ENCODE data around the gene TSPAN12. TPM values are rescaled to one million over a fixed set of nuclear protein-coding genes. Genes with fewer than 3 reads are reported as not detected.

Gene TSPAN12
- total RNA-seq, 1 donor from 2014 or later: 11.7 TPM

GRCh38 chr7:120797026-120797645 is 60.8 kb downstream of the TSPAN12 start:
- TF ChIP-seq, protein P1, sequence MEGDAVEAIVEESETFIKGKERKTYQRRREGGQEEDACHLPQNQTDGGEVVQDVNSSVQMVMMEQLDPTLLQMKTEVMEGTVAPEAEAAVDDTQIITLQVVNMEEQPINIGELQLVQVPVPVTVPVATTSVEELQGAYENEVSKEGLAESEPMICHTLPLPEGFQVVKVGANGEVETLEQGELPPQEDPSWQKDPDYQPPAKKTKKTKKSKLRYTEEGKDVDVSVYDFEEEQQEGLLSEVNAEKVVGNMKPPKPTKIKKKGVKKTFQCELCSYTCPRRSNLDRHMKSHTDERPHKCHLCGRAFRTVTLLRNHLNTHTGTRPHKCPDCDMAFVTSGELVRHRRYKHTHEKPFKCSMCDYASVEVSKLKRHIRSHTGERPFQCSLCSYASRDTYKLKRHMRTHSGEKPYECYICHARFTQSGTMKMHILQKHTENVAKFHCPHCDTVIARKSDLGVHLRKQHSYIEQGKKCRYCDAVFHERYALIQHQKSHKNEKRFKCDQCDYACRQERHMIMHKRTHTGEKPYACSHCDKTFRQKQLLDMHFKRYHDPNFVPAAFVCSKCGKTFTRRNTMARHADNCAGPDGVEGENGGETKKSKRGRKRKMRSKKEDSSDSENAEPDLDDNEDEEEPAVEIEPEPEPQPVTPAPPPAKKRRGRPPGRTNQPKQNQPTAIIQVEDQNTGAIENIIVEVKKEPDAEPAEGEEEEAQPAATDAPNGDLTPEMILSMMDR (conservative IDR thresholded peaks at IDR 0.05; ENCODE audit: low read depth, low read length): no peak
- H3K4me3 ChIP-seq (ENCODE audit: low read depth, low read length): no peak overlapping the region
- no peak for DNase-seq (ENCODE audit: low read depth)

DNA sequence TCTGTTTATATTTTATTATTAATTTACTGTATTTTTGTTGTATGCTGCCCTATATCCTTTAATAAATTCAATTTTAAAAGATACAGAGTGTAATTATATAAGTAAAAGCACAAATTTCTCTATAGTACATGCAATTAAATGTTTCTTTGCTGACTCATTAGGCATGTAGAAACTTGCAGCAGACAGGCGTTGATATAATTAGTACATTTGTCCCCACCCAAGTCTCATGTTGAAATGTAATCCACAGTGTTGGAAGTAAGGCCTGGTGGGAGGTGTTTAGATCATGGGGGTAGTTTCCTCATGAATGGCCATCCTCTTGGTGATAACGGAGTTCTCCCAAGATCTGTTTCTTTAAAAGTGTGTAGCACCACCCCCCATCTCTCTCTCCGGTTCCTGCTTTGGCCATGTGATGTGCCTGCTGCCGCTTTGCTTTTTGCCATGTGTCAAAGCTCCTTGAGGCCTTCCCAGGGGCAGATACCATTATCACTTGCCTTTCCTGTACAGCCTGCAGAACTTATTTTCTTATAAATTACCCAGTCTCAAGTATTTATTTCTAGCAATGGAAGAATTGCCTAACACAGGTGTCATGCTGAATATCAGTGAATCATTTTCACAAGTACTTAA is 63.7 kb downstream of the TSPAN12 start:
- TF ChIP-seq, protein P1 (conservative IDR thresholded peaks at IDR 0.05; ENCODE audit: low read depth, low read length): no peak
- no peak overlapping the region for H3K4me3 ChIP-seq (ENCODE audit: low read depth, low read length)
- DNase-seq (ENCODE audit: low read depth): no peak

DNA sequence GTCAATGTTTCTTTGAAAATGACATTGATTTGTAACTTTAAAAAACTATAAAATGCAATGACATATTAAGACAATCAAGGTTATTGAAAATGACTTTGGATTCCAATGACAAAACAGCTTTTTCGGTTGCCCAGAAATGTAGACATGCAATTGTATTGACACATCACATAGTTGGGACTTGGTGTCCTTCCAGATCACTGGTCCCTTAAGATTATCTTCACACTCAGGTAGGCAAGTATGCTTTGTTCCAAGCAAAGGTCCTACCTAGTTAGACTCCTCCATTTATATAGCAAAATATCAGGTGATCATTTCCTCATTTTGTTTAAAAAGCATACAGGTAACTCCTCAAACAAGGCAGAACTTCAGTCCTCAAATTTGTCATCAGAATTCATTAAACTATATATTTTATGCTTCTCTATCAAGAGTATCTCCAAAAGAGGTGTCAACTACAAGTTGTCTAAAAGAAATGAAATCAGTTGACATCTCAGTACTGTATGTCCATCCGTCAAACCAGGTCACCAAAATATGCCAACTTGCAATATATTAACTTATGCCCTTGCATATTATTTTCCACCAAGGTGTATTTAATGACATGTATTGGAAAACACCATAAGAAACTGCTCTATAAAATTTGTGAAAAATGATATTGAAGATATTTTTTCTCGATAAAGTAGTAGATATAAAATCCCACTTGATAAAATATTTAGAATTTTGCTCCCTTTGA is 64.6 kb downstream of the TSPAN12 start:
- H3K4me3 ChIP-seq (ENCODE audit: low read depth, low read length): no peak overlapping the region
- TF ChIP-seq, protein P1 (conservative IDR thresholded peaks at IDR 0.05; ENCODE audit: low read depth, low read length): no peak
- DNase-seq (ENCODE audit: low read depth): peak; percentile 37

- DNase-seq (ENCODE audit: low read depth): no peak
- TF ChIP-seq, protein P1 (conservative IDR thresholded peaks at IDR 0.05; ENCODE audit: low read depth, low read length): no peak
- peak overlapping the region; percentile 21 for H3K4me3 ChIP-seq (ENCODE audit: low read depth, low read length)
Measured at GRCh38 chr7:120792861-120793130, 65.1 kb downstream of the TSPAN12 start.

DNA sequence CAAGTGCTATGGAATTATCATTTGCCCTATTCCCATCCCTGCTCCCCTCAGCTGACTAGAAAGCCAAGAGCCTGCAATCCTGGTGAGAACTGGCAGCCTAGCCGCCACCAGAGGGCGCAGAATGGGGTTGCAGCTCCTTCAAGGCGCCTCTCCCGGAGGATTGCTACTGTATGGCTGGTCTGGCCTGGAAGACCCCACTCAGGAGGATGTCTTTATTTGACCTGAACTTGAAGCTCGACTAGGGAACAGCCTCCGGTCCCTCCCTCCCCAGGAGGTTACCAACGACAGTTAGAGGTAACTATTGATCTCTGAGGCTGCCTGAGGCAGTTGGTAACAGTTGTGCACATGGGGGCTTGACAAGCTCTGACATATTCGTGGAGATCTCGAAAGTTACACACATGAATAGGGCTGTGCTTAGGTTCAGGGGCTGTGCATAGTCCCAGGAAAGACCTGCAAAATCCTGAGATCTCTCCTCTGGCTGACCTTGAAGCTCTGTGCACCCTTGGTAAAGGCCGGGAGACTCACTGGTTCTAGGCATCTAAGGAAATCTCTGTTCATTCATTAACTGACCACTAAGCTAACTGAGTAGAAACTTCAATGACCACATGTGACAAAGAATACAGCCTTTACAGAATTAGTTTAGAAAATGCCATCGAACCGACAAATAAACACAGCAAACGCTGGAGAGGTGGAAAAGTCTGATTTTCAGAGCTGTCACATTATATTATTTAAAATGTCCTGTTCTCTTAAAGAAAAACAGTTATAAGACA is 65.7 kb downstream of the TSPAN12 start:
- peak; percentile 74 for DNase-seq (ENCODE audit: low read depth)
- peak overlapping the region; percentile 21 for H3K4me3 ChIP-seq (ENCODE audit: low read depth, low read length)
- TF ChIP-seq, protein P1 (conservative IDR thresholded peaks at IDR 0.05; ENCODE audit: low read depth, low read length): peak; percentile 99

DNA sequence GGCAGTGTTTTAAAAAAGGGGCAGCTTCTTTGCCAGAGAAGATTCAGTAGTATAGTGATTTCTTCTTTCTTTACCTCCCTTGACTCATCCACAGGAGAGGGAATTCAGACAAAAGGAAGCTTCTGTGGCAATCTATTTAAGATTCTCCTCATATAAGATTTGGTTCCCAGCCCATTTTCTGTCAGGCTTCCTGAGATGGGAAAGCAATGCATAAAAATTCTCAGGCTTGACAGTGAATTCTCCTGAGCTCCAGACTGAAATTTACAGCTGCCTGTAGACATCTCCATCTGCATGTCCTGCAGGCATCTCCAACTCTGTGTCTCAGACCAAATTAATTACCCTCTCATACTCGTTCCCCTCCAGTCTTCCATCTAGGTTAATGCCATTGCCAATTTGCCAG is 72.8 kb downstream of the TSPAN12 start:
- no peak for DNase-seq (ENCODE audit: low read depth)
- TF ChIP-seq, protein P1 (conservative IDR thresholded peaks at IDR 0.05; ENCODE audit: low read depth, low read length): no peak
- H3K4me3 ChIP-seq (ENCODE audit: low read depth, low read length): no peak overlapping the region

Measured in epithelial cell of proximal tubule (primary cell).